Transverse colon (tissue), 4 donors: Measurements from ENCODE around the gene CYBB. TPM values are rescaled to one million over a fixed set of nuclear protein-coding genes. Genes with fewer than 3 reads are reported as not detected.

Experiments used
- DNase-seq: peaks from one replicate; pipeline ENCODE4 v3.0.0-alpha.2; 2019
- H3K27ac ChIP-seq, 4 donors: fragments of 200-600 bp; sonication (generic); 2 replicates each; pipeline ENCODE4 v1.5.1; 2016 to 2018; ENCODE audit warnings: inconsistent platforms in 4 of 4
- H3K27me3 ChIP-seq: fragments of 200-600 bp; sonication (generic); 2 replicates; pipeline ENCODE4 v1.5.1; 2017; ENCODE audit warnings: inconsistent platforms
- H3K36me3 ChIP-seq, 4 donors: fragments of 200-600 bp; sonication (generic); 2 replicates each; pipeline ENCODE4 v1.5.1; 2017 to 2019; ENCODE audit warnings: inconsistent platforms in 4 of 4
- H3K4me1 ChIP-seq, 4 donors: fragments of 200-600 bp; sonication (generic); 2 replicates each; pipeline ENCODE4 v1.5.1; 2017 to 2020; ENCODE audit warnings: inconsistent platforms in 4 of 4
- H3K4me3 ChIP-seq, 4 donors: fragments of 200-600 bp; sonication (generic); 1 replicate in 1 of 4; 2 replicates in 3 of 4; pipeline versions ENCODE4 v1.5.1 to v1.6.1; 2017 to 2019; ENCODE audit warnings: inconsistent platforms in 4 of 4
- H3K9me3 ChIP-seq, 2 donors: fragments of 200-600 bp; sonication (generic); 2 replicates each; pipeline ENCODE4 v1.5.1; 2017 to 2019; ENCODE audit warnings: inconsistent platforms in 2 of 2
- CTCF ChIP-seq, 5 experiments: fragments of 200-600 bp in 3 of 5; fragments of 450-650 bp in 2 of 5; sonication (generic) in 3 of 5; IDR thresholded peaks; 1 replicate in 2 of 5; 2 replicates in 3 of 5; pipeline ENCODE4 v1.5.1; 2016 to 2017; ENCODE audit warnings: antibody characterized with exemption in 5 of 5, inconsistent platforms in 3 of 5, mild to moderate bottlenecking in 2 of 5, moderate library complexity in 1 of 5
- EP300 ChIP-seq: sonication (generic); formaldehyde crosslinking; IDR thresholded peaks from one replicate; pipeline ENCODE4 v1.6.1; 2017; ENCODE audit warnings: antibody characterized with exemption, low read depth
- POLR2A ChIP-seq: fragments of 450-650 bp; IDR thresholded peaks from one replicate; pipeline ENCODE4 v1.6.1; 2016; ENCODE audit warnings: antibody characterized with exemption, mild to moderate bottlenecking, moderate library complexity
- POLR2AphosphoS5 ChIP-seq, 3 donors: sonication (generic); formaldehyde crosslinking; IDR thresholded peaks; one replicate each; pipeline ENCODE4 v1.6.1; 2016; ENCODE audit warnings: antibody characterized with exemption in 3 of 3
- WGBS, 2 donors: methylation state at CpG; one replicate each; pipeline ENCODE4 v1.1.5; 2018; ENCODE audit warnings: low coverage in 1 of 2; 5-methylcytosine and 5-hydroxymethylcytosine counted together
- in situ Hi-C, 4 donors: fragments of 200-750 bp; cut with MboI; loops; one replicate each; pipeline versions ENCODE4 v1.15.0 to v1.15.1; 2017; ENCODE audit warnings: low sequenced_read_pairs in 3 of 4, low pct_ligation_motif_present in 1 of 4, low pct_unique_long_range_greater_than_20kb in 1 of 4
- intact Hi-C: fragments of 100-400 bp; cut with DNase I; formaldehyde crosslinking; loops from one replicate; pipeline ENCODE4 v1.15.1; 2023; ENCODE audit warnings: low total_unique reads
- total RNA-seq, 4 donors: library from RNA; depleted of rRNA; stranded (reverse); fragments of >200 nt; gene quantifications; one replicate each; pipeline ENCODE4 v1.1.0, GENCODE V29; 2016

CYBB gene
- total RNA-seq, 4 donors from 2014 or later: 3.8 to 21.7 (median 14.9) TPM

GRCh38 chrX:37783305-37783704, 3.4 kb downstream of the CYBB start:
- DNase-seq: no peak
- Histone ChIP-seq H3K9me3 (no peaks in the 10 kb centered on the region), H3K36me3 (no peaks in the 10 kb centered on the region), H3K4me3 (no peak overlapping the region), H3K27ac (no peak overlapping the region), H3K27me3 (no peaks in the 10 kb centered on the region), H3K4me1 (no peaks in the 10 kb centered on the region)
- WGBS, 2 donors: 84% methylated on average over 4 of the region's 4 CpGs; no CpG with 5 or more reads in 1 of the 2 donors
- TF ChIP-seq CTCF (IDR thresholded peaks at IDR 0.05) (no peak), POLR2A (no peak), POLR2AphosphoS5 (IDR thresholded peaks at IDR 0.05) (no peak), EP300 (no peak)
- intact Hi-C loops: no loop called here
- in situ Hi-C loops: no loop called here

- no peaks in the 10 kb centered on the region for H3K36me3 ChIP-seq
- no peak for DNase-seq
- intact Hi-C loops (no loop called here), in situ Hi-C loops (no loop called here)
- H3K4me1 ChIP-seq: no peaks in the 10 kb centered on the region
- 50 to 67% methylated on average over 1 to 3 of the region's 3 CpGs for WGBS, 2 donors
- TF ChIP-seq EP300 (no peak), POLR2AphosphoS5 (IDR thresholded peaks at IDR 0.05) (no peak), CTCF (IDR thresholded peaks at IDR 0.05) (no peak), POLR2A (no peak)
- no peaks in the 10 kb centered on the region for H3K9me3 ChIP-seq
- no peaks in the 10 kb centered on the region for H3K27me3 ChIP-seq
- no peak overlapping the region for H3K27ac ChIP-seq
- no peak overlapping the region for H3K4me3 ChIP-seq
Observed at GRCh38 chrX:37785569-37785968, 5.7 kb downstream of the CYBB start.

GRCh38 chrX:37786624-37787422, 7.0 kb downstream of the CYBB start:
- in situ Hi-C loops: no loop called here
- WGBS, 2 donors: 48 to 70% methylated on average over 2 to 3 of the region's 3 CpGs

GRCh38 chrX:37787423-37787869, 7.6 kb downstream of the CYBB start:
- Histone ChIP-seq H3K27ac (no peak overlapping the region), H3K4me3 (no peak overlapping the region), H3K4me1 (no peaks in the 10 kb centered on the region), H3K36me3 (no peaks in the 10 kb centered on the region), H3K27me3 (no peaks in the 10 kb centered on the region), H3K9me3 (no peaks in the 10 kb centered on the region)
- no peak for DNase-seq
- WGBS, 2 donors: 52 to 62% methylated on average over 3 to 5 of the region's 5 CpGs
- intact Hi-C loops: no loop called here
- in situ Hi-C loops: no loop called here
- TF ChIP-seq CTCF (IDR thresholded peaks at IDR 0.05) (no peak), EP300 (no peak), POLR2A (no peak)

More at GRCh38 chrX:37786624-37787422, 7.0 kb downstream of the CYBB start:
- Histone ChIP-seq H3K4me1 (no peaks in the 10 kb centered on the region), H3K4me3 (no peak overlapping the region), H3K27me3 (no peaks in the 10 kb centered on the region), H3K27ac (peak overlapping the region in 2 of 4 donors; percentile 23 to 38), H3K9me3 (no peaks in the 10 kb centered on the region), H3K36me3 (no peaks in the 10 kb centered on the region)
- intact Hi-C loops: no loop called here
- TF ChIP-seq CTCF (IDR thresholded peaks at IDR 0.05): no peak
- no peak for DNase-seq
